Measurements from ENCODE around the gene ZCCHC14.
"Not testable (repeated sequence)": the region's sequence is repeated elsewhere in the genome, so short reads cannot be mapped to it uniquely, and the experiment has no call there.

ZCCHC14 gene

GRCh38 chr16:87528690-87529579 is 36.1 kb upstream of the ZCCHC14 start:
- no peak overlapping the region for H3K27ac ChIP-seq
- no peaks in the 10 kb centered on the region for H3K36me3 ChIP-seq
- no peaks in the 10 kb centered on the region for H3K4me1 ChIP-seq (ENCODE audit: control insufficient read depth in 1 of 2, insufficient read depth in 1 of 2, low read depth in 1 of 2, low read length in 1 of 2)
- no peaks in the 10 kb centered on the region for H3K9me3 ChIP-seq
- H3K27me3 ChIP-seq = peaks cover 41% of the 10 kb centered on the region
- H3K4me3 ChIP-seq (ENCODE audit: low read depth in 1 of 2, low read length in 1 of 2) = no peak overlapping the region
- TF ChIP-seq, protein P1, sequence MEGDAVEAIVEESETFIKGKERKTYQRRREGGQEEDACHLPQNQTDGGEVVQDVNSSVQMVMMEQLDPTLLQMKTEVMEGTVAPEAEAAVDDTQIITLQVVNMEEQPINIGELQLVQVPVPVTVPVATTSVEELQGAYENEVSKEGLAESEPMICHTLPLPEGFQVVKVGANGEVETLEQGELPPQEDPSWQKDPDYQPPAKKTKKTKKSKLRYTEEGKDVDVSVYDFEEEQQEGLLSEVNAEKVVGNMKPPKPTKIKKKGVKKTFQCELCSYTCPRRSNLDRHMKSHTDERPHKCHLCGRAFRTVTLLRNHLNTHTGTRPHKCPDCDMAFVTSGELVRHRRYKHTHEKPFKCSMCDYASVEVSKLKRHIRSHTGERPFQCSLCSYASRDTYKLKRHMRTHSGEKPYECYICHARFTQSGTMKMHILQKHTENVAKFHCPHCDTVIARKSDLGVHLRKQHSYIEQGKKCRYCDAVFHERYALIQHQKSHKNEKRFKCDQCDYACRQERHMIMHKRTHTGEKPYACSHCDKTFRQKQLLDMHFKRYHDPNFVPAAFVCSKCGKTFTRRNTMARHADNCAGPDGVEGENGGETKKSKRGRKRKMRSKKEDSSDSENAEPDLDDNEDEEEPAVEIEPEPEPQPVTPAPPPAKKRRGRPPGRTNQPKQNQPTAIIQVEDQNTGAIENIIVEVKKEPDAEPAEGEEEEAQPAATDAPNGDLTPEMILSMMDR (IDR thresholded peaks at IDR 0.05) = no peak

- H3K4me3 ChIP-seq (ENCODE audit: low read depth in 1 of 2, low read length in 1 of 2) = no peak overlapping the region
- TF ChIP-seq, protein P1 (IDR thresholded peaks at IDR 0.05) = no peak
- peaks cover 41% of the 10 kb centered on the region for H3K27me3 ChIP-seq
- H3K4me1 ChIP-seq (ENCODE audit: control insufficient read depth in 1 of 2, insufficient read depth in 1 of 2, low read depth in 1 of 2, low read length in 1 of 2) = no peaks in the 10 kb centered on the region
- no peak overlapping the region for H3K27ac ChIP-seq
- no peaks in the 10 kb centered on the region for H3K9me3 ChIP-seq
- H3K36me3 ChIP-seq = no peaks in the 10 kb centered on the region
Measured at GRCh38 chr16:87527055-87527724, 34.4 kb upstream of the ZCCHC14 start.

GRCh38 chr16:87526238-87526947 is 33.6 kb upstream of the ZCCHC14 start:
- H3K4me1 ChIP-seq (ENCODE audit: control insufficient read depth in 1 of 2, insufficient read depth in 1 of 2, low read depth in 1 of 2, low read length in 1 of 2) = no peaks in the 10 kb centered on the region
- no peaks in the 10 kb centered on the region for H3K36me3 ChIP-seq
- no peak overlapping the region for H3K27ac ChIP-seq
- H3K4me3 ChIP-seq (ENCODE audit: low read depth in 1 of 2, low read length in 1 of 2) = no peak overlapping the region
- no peaks in the 10 kb centered on the region for H3K9me3 ChIP-seq
- peaks cover 35% of the 10 kb centered on the region for H3K27me3 ChIP-seq
- TF ChIP-seq, protein P1 (IDR thresholded peaks at IDR 0.05) = no peak

GRCh38 chr16:87525352-87525751 is 32.5 kb upstream of the ZCCHC14 start:
- Histone ChIP-seq H3K4me3 (ENCODE audit: low read depth in 1 of 2, low read length in 1 of 2) (no peak overlapping the region), H3K36me3 (no peaks in the 10 kb centered on the region), H3K27ac (no peak overlapping the region), H3K27me3 (peaks cover 35% of the 10 kb centered on the region), H3K4me1 (ENCODE audit: control insufficient read depth in 1 of 2, insufficient read depth in 1 of 2, low read depth in 1 of 2, low read length in 1 of 2) (no peaks in the 10 kb centered on the region), H3K9me3 (no peaks in the 10 kb centered on the region)
- TF ChIP-seq, protein P1 (IDR thresholded peaks at IDR 0.05) = no peak

- Histone ChIP-seq H3K27me3 (peaks cover 40% of the 10 kb centered on the region), H3K9me3 (no peaks in the 10 kb centered on the region), H3K36me3 (no peaks in the 10 kb centered on the region), H3K27ac (no peak overlapping the region), H3K4me3 (ENCODE audit: low read depth in 1 of 2, low read length in 1 of 2) (no peak overlapping the region), H3K4me1 (ENCODE audit: control insufficient read depth in 1 of 2, insufficient read depth in 1 of 2, low read depth in 1 of 2, low read length in 1 of 2) (no peaks in the 10 kb centered on the region)
- TF ChIP-seq, protein P1 (IDR thresholded peaks at IDR 0.05) = no peak
Measured at GRCh38 chr16:87524407-87524806, 31.6 kb upstream of the ZCCHC14 start.

DNA sequence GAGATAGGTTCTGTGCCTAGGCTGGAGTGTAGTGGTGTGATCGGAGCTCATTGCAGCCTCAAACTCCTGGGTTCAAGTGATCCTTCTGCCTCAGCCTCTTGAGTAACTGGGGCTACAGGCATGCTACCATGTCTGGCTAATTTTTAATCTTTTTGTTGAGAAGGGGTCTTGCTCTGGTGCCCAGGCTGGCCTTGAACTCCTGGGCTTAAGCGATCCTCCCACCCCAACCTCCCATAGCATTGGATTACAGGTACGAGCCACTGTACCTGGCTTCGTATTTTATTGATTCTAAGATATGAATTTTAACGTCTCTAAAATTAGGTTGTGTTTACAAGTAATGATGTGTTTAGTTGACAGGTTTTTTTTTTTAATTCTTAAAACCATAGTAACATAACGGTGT is 30.8 kb upstream of the ZCCHC14 start:
- H3K36me3 ChIP-seq; H3K4me1 ChIP-seq (ENCODE audit: control insufficient read depth in 1 of 2, insufficient read depth in 1 of 2, low read depth in 1 of 2, low read length in 1 of 2); H3K9me3 ChIP-seq; H3K27ac ChIP-seq; H3K4me3 ChIP-seq (ENCODE audit: low read depth in 1 of 2, low read length in 1 of 2): not testable (repeated sequence)
- peaks cover 45% of the 10 kb centered on the region for H3K27me3 ChIP-seq

- H3K36me3 ChIP-seq; H3K4me3 ChIP-seq (ENCODE audit: low read depth in 1 of 2, low read length in 1 of 2); H3K4me1 ChIP-seq (ENCODE audit: control insufficient read depth in 1 of 2, insufficient read depth in 1 of 2, low read depth in 1 of 2, low read length in 1 of 2); H3K9me3 ChIP-seq; H3K27ac ChIP-seq: not testable (repeated sequence)
- H3K27me3 ChIP-seq = peaks cover 57% of the 10 kb centered on the region
Measured at GRCh38 chr16:87521764-87522163, 28.9 kb upstream of the ZCCHC14 start.

GRCh38 chr16:87519170-87519569 is 26.3 kb upstream of the ZCCHC14 start:
- H3K4me3 ChIP-seq (ENCODE audit: low read depth in 1 of 2, low read length in 1 of 2); H3K36me3 ChIP-seq; H3K9me3 ChIP-seq; H3K27ac ChIP-seq; H3K4me1 ChIP-seq (ENCODE audit: control insufficient read depth in 1 of 2, insufficient read depth in 1 of 2, low read depth in 1 of 2, low read length in 1 of 2): not testable (repeated sequence)
- H3K27me3 ChIP-seq = peaks cover 42% of the 10 kb centered on the region

Data from neutrophil (primary cell).